ENCODE data around the gene BICRAL. TPM values are rescaled to one million over a fixed set of nuclear protein-coding genes. Genes with fewer than 3 reads are reported as not detected.

Gene BICRAL
- total and polyA plus RNA-seq, 9 of the 15 experiments (the other 6 are each of a cell fraction or from before 2014, with no cell fraction given): 1.2 to 11.9 (median 5.6) TPM

GRCh38 chr6:42864602-42865001 lies 82.8 kb downstream of the BICRAL start:
- POLR2A ChIA-PET: interaction anchor here (0.6 to 1.1 kb wide), 3 partner anchors 9 to 25 kb away, joined by 3 to 4 read pairs (median 3); partner anchors contain the start of gene RPL7L1
- Histone ChIP-seq H3K79me2 (ENCODE audit: control insufficient read depth, insufficient read depth, low read length) (no peaks in the 10 kb centered on the region), H3K9ac (ENCODE audit: insufficient read depth in 1 of 2, low read depth in 2 of 2, low read length in 2 of 2) (no peak overlapping the region), H3K4me3 (no peak overlapping the region), H3K9me3 (replicated peaks; ENCODE audit: control insufficient read depth, insufficient read depth, low read depth, low read length) (no peaks in the 10 kb centered on the region), H3K4me2 (ENCODE audit: insufficient read depth, low read length) (no peak overlapping the region), H2AFZ (ENCODE audit: low read depth, low read length) (no peak overlapping the region), H4K20me1 (replicated peaks; ENCODE audit: control insufficient read depth, insufficient read depth, low read length) (no peaks in the 10 kb centered on the region), H3K9me1 (ENCODE audit: control insufficient read depth, insufficient read depth, low read length) (no peaks in the 10 kb centered on the region), H3K27me3 (ENCODE audit: control insufficient read depth in 2 of 2, insufficient read depth in 2 of 2, low read length in 2 of 2) (no peaks in the 10 kb centered on the region), H3K27ac (ENCODE audit: extremely low read depth, low read depth, low read length) (no peak overlapping the region), H3K36me3 (ENCODE audit: control insufficient read depth, insufficient read depth, low read length) (peaks cover 56% of the 10 kb centered on the region; the same call in 2 of the 3 replicates), H3K4me1 (replicated peaks in 1 of 2; ENCODE audit: control insufficient read depth in 2 of 2, insufficient read depth in 2 of 2, low read length in 2 of 2) (no peaks in the 10 kb centered on the region)
- TF ChIP-seq MED1 (CRISPR knock-in tag; IDR thresholded peaks at IDR 0.05; ENCODE audit: borderline replicate concordance) (no peak), CHCHD3 (CRISPR knock-in tag; IDR thresholded peaks at IDR 0.05) (no peak), ZKSCAN8 (CRISPR knock-in tag; IDR thresholded peaks at IDR 0.05) (no peak), HOXB6 (CRISPR knock-in tag; IDR thresholded peaks at IDR 0.05; ENCODE audit: borderline replicate concordance) (no peak), SMARCB1 (IDR thresholded peaks at IDR 0.05; ENCODE audit: insufficient read length, low read depth) (no peak), HDAC1 (IDR thresholded peaks at IDR 0.05) (no peak), FOXK1 (CRISPR knock-in tag; IDR thresholded peaks at IDR 0.05; ENCODE audit: borderline replicate concordance) (no peak), BRD4 (IDR thresholded peaks at IDR 0.05) (no peak), TBP (optimal IDR thresholded peaks at IDR 0.05; ENCODE audit: low read depth, low read length) (no peak), ZNF764 (CRISPR knock-in tag; IDR thresholded peaks at IDR 0.05; ENCODE audit: low read depth) (no peak), NRF1 (conservative IDR thresholded peaks at IDR 0.05 in 1 of 2, IDR thresholded peaks at IDR 0.05 in 1 of 2) (no peak), NBN (IDR thresholded peaks at IDR 0.05; ENCODE audit: low read depth) (no peak), JUN (IDR thresholded peaks at IDR 0.05; ENCODE audit: borderline replicate concordance, low read depth, low read length) (no peak), JUN (CRISPR knock-in tag; IDR thresholded peaks at IDR 0.05; ENCODE audit: borderline replicate concordance) (no peak), SNIP1 (IDR thresholded peaks at IDR 0.05; ENCODE audit: low read depth) (no peak), CBX2 (IDR thresholded peaks at IDR 0.05; ENCODE audit: insufficient read depth, low read length, poor library complexity, severe bottlenecking) (no peak), PTBP1 (IDR thresholded peaks at IDR 0.05; ENCODE audit: low read depth, low read length) (no peak), ZNF232 (CRISPR knock-in tag; IDR thresholded peaks at IDR 0.05) (no peak)
- no TSS peak for BruUV-seq (replicated peaks)
- no peak for FAIRE-seq
- DNase-seq (ENCODE audit: extremely low read depth in 1 of 4, low spot score in 3 of 4): no peak
- ATAC-seq: no peak
- intact Hi-C loops (cut with micrococcal nuclease) (no loop called here), in situ Hi-C loops (cut with MboI) (no loop called here)
- 80% methylated on average over 8 of the region's 8 CpGs for WGBS (ENCODE audit: insufficient coverage, low coverage, missing lambda C conversion rate)
- CTCF ChIA-PET (ENCODE audit: low intra/inter-chr PET ratio): no interaction called here

All from K562 (cell line).